ENCODE data around the gene FERMT3. TPM values are rescaled to one million over a fixed set of nuclear protein-coding genes. Genes with fewer than 3 reads are reported as not detected.

The FERMT3 gene
- total RNA-seq, 1 donor from 2014 or later: 2.8 TPM

- Mint-ChIP-seq H3K36me3 (ENCODE audit: low read depth) (peaks cover 15% of the 10 kb centered on the region), H3K4me1 (peaks cover 14% of the 10 kb centered on the region), H3K27me3 (ENCODE audit: low read depth) (no peaks in the 10 kb centered on the region)
Observed at GRCh38 chr11:64259533-64260067, 53.1 kb downstream of the FERMT3 start.

GRCh38 chr11:64260147-64260708, 53.7 kb downstream of the FERMT3 start:
- Mint-ChIP-seq H3K4me1 (peaks cover 14% of the 10 kb centered on the region), H3K27ac (ENCODE audit: unreplicated experiment) (no peak overlapping the region), H3K36me3 (ENCODE audit: low read depth) (peaks cover 15% of the 10 kb centered on the region), H3K9me3 (no peaks in the 10 kb centered on the region), H3K27me3 (ENCODE audit: low read depth) (no peaks in the 10 kb centered on the region), H3K4me3 (peak overlapping the region; percentile 41)
- TF ChIP-seq CTCF (conservative IDR thresholded peaks at IDR 0.05): no peak
- DNase-seq (ENCODE audit: low read depth, low spot score): no peak

More at GRCh38 chr11:64259533-64260067, 53.1 kb downstream of the FERMT3 start:
- H3K9me3 Mint-ChIP-seq: no peaks in the 10 kb centered on the region
- no peak for DNase-seq (ENCODE audit: low read depth, low spot score)
- TF ChIP-seq CTCF (conservative IDR thresholded peaks at IDR 0.05): no peak
- H3K27ac Mint-ChIP-seq (ENCODE audit: unreplicated experiment): peak overlapping the region; percentile 86
- peak overlapping the region; percentile 51 for H3K4me3 Mint-ChIP-seq

- DNase-seq (ENCODE audit: low read depth, low spot score): no peak
- H3K36me3 Mint-ChIP-seq (ENCODE audit: low read depth): peaks cover 15% of the 10 kb centered on the region
- no peak for TF ChIP-seq CTCF (conservative IDR thresholded peaks at IDR 0.05)
- H3K4me3 Mint-ChIP-seq: no peak overlapping the region
- no peak overlapping the region for H3K27ac Mint-ChIP-seq (ENCODE audit: unreplicated experiment)
- no peaks in the 10 kb centered on the region for H3K9me3 Mint-ChIP-seq
- H3K4me1 Mint-ChIP-seq: peaks cover 14% of the 10 kb centered on the region
- no peaks in the 10 kb centered on the region for H3K27me3 Mint-ChIP-seq (ENCODE audit: low read depth)
Observed at GRCh38 chr11:64261556-64262080, 55.1 kb downstream of the FERMT3 start.

GRCh38 chr11:64262271-64263002, 55.9 kb downstream of the FERMT3 start:
- DNase-seq (ENCODE audit: low read depth, low spot score): no peak
- H3K9me3 Mint-ChIP-seq: no peaks in the 10 kb centered on the region
- no peak for TF ChIP-seq CTCF (conservative IDR thresholded peaks at IDR 0.05)
- no peaks in the 10 kb centered on the region for H3K27me3 Mint-ChIP-seq (ENCODE audit: low read depth)
- no peak overlapping the region for H3K27ac Mint-ChIP-seq (ENCODE audit: unreplicated experiment)
- H3K4me1 Mint-ChIP-seq: peaks cover 14% of the 10 kb centered on the region
- H3K4me3 Mint-ChIP-seq: no peak overlapping the region
- H3K36me3 Mint-ChIP-seq (ENCODE audit: low read depth): peaks cover 15% of the 10 kb centered on the region

GRCh38 chr11:64263021-64263946, 56.8 kb downstream of the FERMT3 start:
- peaks cover 13% of the 10 kb centered on the region for H3K36me3 Mint-ChIP-seq (ENCODE audit: low read depth)
- DNase-seq (ENCODE audit: low read depth, low spot score): no peak
- H3K4me1 Mint-ChIP-seq: peaks cover 14% of the 10 kb centered on the region
- no peaks in the 10 kb centered on the region for H3K27me3 Mint-ChIP-seq (ENCODE audit: low read depth)
- H3K4me3 Mint-ChIP-seq: peak overlapping the region; percentile 49
- H3K9me3 Mint-ChIP-seq: no peaks in the 10 kb centered on the region
- TF ChIP-seq CTCF (conservative IDR thresholded peaks at IDR 0.05): no peak
- H3K27ac Mint-ChIP-seq (ENCODE audit: unreplicated experiment): peak overlapping the region; percentile 97
